K562 (cell line): ENCODE data around the gene FAM180B. TPM values are rescaled to one million over a fixed set of nuclear protein-coding genes. Genes with fewer than 3 reads are reported as not detected.

ENCODE experiments used
- ATAC-seq: fragments of 200-7000 bp; cut with Tn5 transposase; 3 replicates; pipeline ENCODE4 v1.9.1; 2020; ENCODE audit warnings: moderate library complexity
- BruUV-seq: library from RNA; stranded (reverse); fragments of 400-500 nt; replicated peaks from 2 replicates; lab custom pipeline; 2021; lab: Mats Ljungman, UMichigan
- CTCF ChIA-PET: fragments of 300-600 bp; formaldehyde crosslinking; extraction: SDS; loops from one replicate; lab custom pipeline; 2021; ENCODE audit warnings: low intra/inter-chr PET ratio; lab: Yijun Ruan, JAX
- POLR2A ChIA-PET: fragments of 300-600, 350-650 bp; sonication (Branson Sonifier 250); formaldehyde crosslinking; extraction: SDS; loops from one replicate; lab custom pipeline; 2021; ENCODE audit warnings: antibody characterized with exemption, inconsistent platforms; lab: Yijun Ruan, JAX
- DNase-seq, 4 experiments: peaks; one replicate each; pipeline versions ENCODE4 v3.0.0 to v3.0.0-alpha.2; 2011 to 2018; ENCODE audit warnings: low spot score in 3 of 4, mixed read lengths in 3 of 4; ENCODE audit errors: extremely low read depth in 1 of 4
- FAIRE-seq: peaks from 2 replicates; lab custom pipeline; 2011; peaks lifted over from hg19 to GRCh38; lab: Jason Lieb, UNC
- H2AFZ ChIP-seq: 2 replicates; pipeline ENCODE4 v1.6.0; 2011; ENCODE audit warnings: low read depth, low read length, control low read depth, inconsistent platforms
- H3K27ac ChIP-seq: fragments of 200-600 bp; 3 replicates; pipeline ENCODE4 v1.8.0; 2011; ENCODE audit warnings: low read depth, mild to moderate bottlenecking, control low read depth, inconsistent platforms, low read length, moderate library complexity, mixed read lengths; ENCODE audit errors: extremely low read depth
- H3K27me3 ChIP-seq, 2 experiments: fragments of 300-600 bp in 1 of 2; 2 replicates in 1 of 2; 3 replicates in 1 of 2; pipeline versions ENCODE4 v1.6.0 to v1.8.0; 2011; ENCODE audit warnings: inconsistent platforms in 2 of 2, low read length in 2 of 2, mild to moderate bottlenecking in 1 of 2, mixed read lengths in 1 of 2, moderate library complexity in 1 of 2; ENCODE audit not compliant: control insufficient read depth in 2 of 2, insufficient read depth in 2 of 2
- H3K36me3 ChIP-seq: fragments of 300-600 bp; 3 replicates; pipeline ENCODE4 v1.8.0; 2011; ENCODE audit warnings: mild to moderate bottlenecking, low read length, inconsistent platforms; ENCODE audit not compliant: control insufficient read depth, insufficient read depth
- H3K4me1 ChIP-seq, 2 experiments: fragments of 200-600 bp in 1 of 2; replicated peaks in 1 of 2; 2 replicates in 1 of 2; 3 replicates in 1 of 2; pipeline versions ENCODE4 v1.5.1 to v1.8.0; 2011; ENCODE audit warnings: inconsistent platforms in 2 of 2, low read length in 2 of 2, mild to moderate bottlenecking in 1 of 2, mixed read lengths in 1 of 2, moderate library complexity in 1 of 2; ENCODE audit not compliant: control insufficient read depth in 2 of 2, insufficient read depth in 2 of 2
- H3K4me2 ChIP-seq: 2 replicates; pipeline ENCODE4 v1.6.1; 2011; ENCODE audit warnings: low read length, control low read depth, inconsistent platforms, mixed read lengths; ENCODE audit not compliant: insufficient read depth
- H3K4me3 ChIP-seq: fragments of 200-600 bp; sonication (generic), shearing (Covaris generic); 2 replicates; pipeline ENCODE4 v1.5.1; 2016; ENCODE audit warnings: control low read depth, inconsistent platforms
- H3K79me2 ChIP-seq: fragments of 200-600 bp; 3 replicates; pipeline ENCODE4 v1.8.0; 2011; ENCODE audit warnings: low read length, inconsistent platforms; ENCODE audit not compliant: control insufficient read depth, insufficient read depth
- H3K9ac ChIP-seq, 2 experiments: 2 replicates each; pipeline versions ENCODE4 v1.6.0 to v1.6.1; 2011; ENCODE audit warnings: low read depth in 2 of 2, low read length in 2 of 2, control low read depth in 1 of 2, inconsistent platforms in 1 of 2, mild to moderate bottlenecking in 1 of 2, mixed read lengths in 1 of 2; ENCODE audit not compliant: insufficient read depth in 1 of 2
- H3K9me1 ChIP-seq: one replicate; pipeline ENCODE4 v1.6.0; 2011; ENCODE audit warnings: inconsistent platforms, mild to moderate bottlenecking, low read length, moderate library complexity; ENCODE audit not compliant: control insufficient read depth, insufficient read depth
- H3K9me3 ChIP-seq: replicated peaks from 2 replicates; pipeline ENCODE4 v1.5.1; 2011; ENCODE audit warnings: low read depth, low read length, inconsistent platforms; ENCODE audit not compliant: control insufficient read depth, insufficient read depth
- H4K20me1 ChIP-seq: replicated peaks from 2 replicates; pipeline ENCODE4 v1.6.1; 2011; ENCODE audit warnings: low read length, inconsistent platforms, mixed read lengths; ENCODE audit not compliant: control insufficient read depth, insufficient read depth
- ATF1 ChIP-seq, 2 experiments: fragments of 450-650 bp in 1 of 2; IDR thresholded peaks; 2 replicates each; pipeline ENCODE4 v1.6.1; 2016; ENCODE audit warnings: missing compliant biosample characterization in 1 of 2, missing genetic modification characterization in 1 of 2
- CBFA2T3 ChIP-seq: fragments of 450-650 bp; IDR thresholded peaks from 2 replicates; pipeline ENCODE4 v1.6.1; 2017
- CSDE1 ChIP-seq, 2 experiments: fragments of 450-650 bp; IDR thresholded peaks; 2 replicates each; pipeline ENCODE4 v1.6.1; 2016; ENCODE audit warnings: mild to moderate bottlenecking in 1 of 2
- CTBP1 ChIP-seq: fragments of 450-650 bp; IDR thresholded peaks from 2 replicates; pipeline ENCODE4 v1.6.1; 2016; ENCODE audit warnings: borderline replicate concordance
- CTCF ChIP-seq, 3 experiments: IDR thresholded peaks in 2 of 3; conservative IDR thresholded peaks in 1 of 3; 2 replicates each; pipeline ENCODE4 v1.5.1; 2011 to 2012; ENCODE audit warnings: low read length in 3 of 3, mild to moderate bottlenecking in 3 of 3, control low read depth in 2 of 3, improper control_type of control experiment in 1 of 3, inconsistent platforms in 1 of 3, low read depth in 1 of 3, mixed read lengths in 1 of 3, moderate library complexity in 1 of 3; ENCODE audit not compliant: insufficient read depth in 2 of 3
- DACH1 ChIP-seq: fragments of 450-650 bp; IDR thresholded peaks from 2 replicates; pipeline ENCODE4 v1.6.1; 2018; ENCODE audit not compliant: partially characterized antibody
- ETV5 ChIP-seq: sonication (generic); formaldehyde crosslinking; IDR thresholded peaks from 2 replicates; pipeline ENCODE4 v1.4.0; 2020; ENCODE audit warnings: low read depth, mild to moderate bottlenecking, missing genetic modification reagents
- MEIS2 ChIP-seq: fragments of 450-650 bp; IDR thresholded peaks from 2 replicates; pipeline ENCODE4 v1.6.1; 2014; ENCODE audit warnings: mild to moderate bottlenecking; ENCODE audit not compliant: partially characterized antibody
- PBX2 ChIP-seq, 2 experiments: IDR thresholded peaks in 1 of 2; conservative IDR thresholded peaks in 1 of 2; 2 replicates each; pipeline ENCODE4 v1.6.1; 2016; ENCODE audit warnings: low read depth in 2 of 2, mild to moderate bottlenecking in 1 of 2, missing compliant biosample characterization in 1 of 2, missing genetic modification characterization in 1 of 2, moderate library complexity in 1 of 2
- PKNOX1 ChIP-seq: fragments of 450-650 bp; IDR thresholded peaks from 2 replicates; pipeline ENCODE4 v1.6.1; 2016
- TFAP4 ChIP-seq: sonication (generic); formaldehyde crosslinking; IDR thresholded peaks from 2 replicates; pipeline ENCODE4 v1.8.0; 2022; ENCODE audit warnings: missing genetic modification reagents, mild to moderate bottlenecking, moderate library complexity, borderline replicate concordance
- WGBS: fragments of 100-300 bp; shearing (Covaris generic); methylation state at CpG from one replicate; pipeline ENCODE4 v1.1.6; 2016; ENCODE audit warnings: low coverage, mixed read lengths; ENCODE audit not compliant: insufficient coverage; ENCODE audit errors: missing lambda C conversion rate; 5-methylcytosine and 5-hydroxymethylcytosine counted together
- in situ Hi-C: fragments of 300-500 bp; cut with MboI; formaldehyde crosslinking; loops from 4 replicates; pipeline ENCODE4 v1.15.0; 2018; ENCODE audit warnings: inconsistent platforms, mixed read lengths
- intact Hi-C: fragments of 100-400 bp; cut with micrococcal nuclease; formaldehyde crosslinking; loops from 2 replicates; pipeline ENCODE4 v1.14.2; 2022
- polyA plus RNA-seq, 8 experiments: library from polyadenylated mRNA; depleted of rRNA in 4 of 8; stranded (reverse) in 5 of 8; unstranded in 3 of 8; fragments of >200 nt; fragmentation: Nextera tagmentation in 2 of 8; fragmentation: Illumina TruSeq in 1 of 8; extraction: Ambion mirVana in 2 of 8; extraction: Trizol in 1 of 8; gene quantifications; 2 replicates each; pipeline versions ENCODE4 v1.2.1 to v1.2.3, GENCODE V29; 2011 to 2014; ENCODE audit warnings: inconsistent platforms in 1 of 8, missing spikeins in 1 of 8
- total RNA-seq, 7 experiments: library from RNA; depleted of rRNA in 6 of 7; stranded (reverse); fragments of >200 nt in 6 of 7; fragmentation: Illumina TruSeq in 2 of 7; extraction: Trizol in 2 of 7; gene quantifications; 2 replicates each; pipeline versions ENCODE4 v1.2.1 to v1.2.3, GENCODE V29; 2011 to 2021; ENCODE audit warnings: low replicate concordance in 1 of 7

FAM180B gene
- total and polyA plus RNA-seq, 9 of the 15 experiments (the other 6 are each of a cell fraction or from before 2014, with no cell fraction given) = 0.05 to 0.14 TPM; not detected in 7

GRCh38 chr11:47577460-47578041, 8.9 kb upstream of the FAM180B start:
- Histone ChIP-seq H3K4me2 (peak overlapping the region; percentile 99), H3K9me3 (no peaks in the 10 kb centered on the region), H3K27ac (no peak overlapping the region; the same call in 2 of the 3 replicates), H3K9me1 (no peaks in the 10 kb centered on the region), H3K9ac (peak overlapping the region; percentile 77 to 99; a peak in 3 of 4 replicates), H3K27me3 (no peaks in the 10 kb centered on the region; a peak in 1 of 5 replicates), H3K4me3 (peak overlapping the region; percentile 97), H3K36me3 (peaks cover 66% of the 10 kb centered on the region), H3K4me1 (peaks cover 13 to 14% of the 10 kb centered on the region in 2 experiments; a peak in 4 of 5 replicates), H2AFZ (no peak overlapping the region), H3K79me2 (peaks cover 46% of the 10 kb centered on the region), H4K20me1 (no peaks in the 10 kb centered on the region)
- no peak for TF ChIP-seq CSDE1 (IDR thresholded peaks at IDR 0.05)
- TF ChIP-seq PKNOX1 = peak; percentile 76
- peak; percentile 56 for TF ChIP-seq CTBP1
- TF ChIP-seq TFAP4 (CRISPR knock-in tag) = peak; percentile 62
- no peak for TF ChIP-seq CTCF (IDR thresholded peaks at IDR 0.05 in 2 of 3, conservative IDR thresholded peaks at IDR 0.05 in 1 of 3; ENCODE audit: insufficient read depth in 2 of 3, low read depth in 1 of 3, low read length in 3 of 3)
- TF ChIP-seq DACH1 = peak; percentile 28
- TF ChIP-seq MEIS2 = peak; percentile 95
- no peak for TF ChIP-seq PBX2 (CRISPR knock-in tag; IDR thresholded peaks at IDR 0.05; ENCODE audit: low read depth)
- TF ChIP-seq PBX2 (tag; conservative IDR thresholded peaks at IDR 0.05; ENCODE audit: low read depth) = peak; percentile 93
- no peak for TF ChIP-seq ATF1 (CRISPR knock-in tag; IDR thresholded peaks at IDR 0.05)
- peak; percentile 18; the same call in 1 of the 2 replicates for TF ChIP-seq ATF1 (tag; IDR thresholded peaks at IDR 0.05)
- TF ChIP-seq ETV5 = 0 out of 2 replicates have a peak, but pooled peaks have one; percentile 24
- TF ChIP-seq CBFA2T3 = no peak
- peak; percentile 48 for FAIRE-seq
- 17% methylated on average over 13 of the region's 13 CpGs for WGBS
- ChIA-PET CTCF (no interaction called here), POLR2A (interaction anchor here (0.6 to 2.1 kb wide), 8 partner anchors 9 to 372 kb away, joined by 3 to 23 read pairs (median 4); partner anchors contain the start of genes FAM180B and PTPMT1)
- in situ Hi-C loops (no loop called here), intact Hi-C loops (no loop called here)
- peak; percentile 7; the same call in 2 of the 3 replicates for ATAC-seq
- peak in 2 of 4 experiments; percentile 12 to 39 for DNase-seq
- BruUV-seq = no TSS peak
